ENCODE measurements around the gene F13A1.

F13A1 gene

GRCh38 chr6:6357032-6357431 is 36.6 kb upstream of the F13A1 start:
- DNase-seq (ENCODE audit: low spot score): no peak
- TF ChIP-seq, protein P1, sequence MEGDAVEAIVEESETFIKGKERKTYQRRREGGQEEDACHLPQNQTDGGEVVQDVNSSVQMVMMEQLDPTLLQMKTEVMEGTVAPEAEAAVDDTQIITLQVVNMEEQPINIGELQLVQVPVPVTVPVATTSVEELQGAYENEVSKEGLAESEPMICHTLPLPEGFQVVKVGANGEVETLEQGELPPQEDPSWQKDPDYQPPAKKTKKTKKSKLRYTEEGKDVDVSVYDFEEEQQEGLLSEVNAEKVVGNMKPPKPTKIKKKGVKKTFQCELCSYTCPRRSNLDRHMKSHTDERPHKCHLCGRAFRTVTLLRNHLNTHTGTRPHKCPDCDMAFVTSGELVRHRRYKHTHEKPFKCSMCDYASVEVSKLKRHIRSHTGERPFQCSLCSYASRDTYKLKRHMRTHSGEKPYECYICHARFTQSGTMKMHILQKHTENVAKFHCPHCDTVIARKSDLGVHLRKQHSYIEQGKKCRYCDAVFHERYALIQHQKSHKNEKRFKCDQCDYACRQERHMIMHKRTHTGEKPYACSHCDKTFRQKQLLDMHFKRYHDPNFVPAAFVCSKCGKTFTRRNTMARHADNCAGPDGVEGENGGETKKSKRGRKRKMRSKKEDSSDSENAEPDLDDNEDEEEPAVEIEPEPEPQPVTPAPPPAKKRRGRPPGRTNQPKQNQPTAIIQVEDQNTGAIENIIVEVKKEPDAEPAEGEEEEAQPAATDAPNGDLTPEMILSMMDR (IDR thresholded peaks at IDR 0.05; ENCODE audit: extremely low read depth, missing control alignments): no peak

- TF ChIP-seq, protein P1 (IDR thresholded peaks at IDR 0.05; ENCODE audit: extremely low read depth, missing control alignments): no peak
- DNase-seq (ENCODE audit: low spot score): no peak
Measured at GRCh38 chr6:6352772-6353171, 32.3 kb upstream of the F13A1 start.

DNA sequence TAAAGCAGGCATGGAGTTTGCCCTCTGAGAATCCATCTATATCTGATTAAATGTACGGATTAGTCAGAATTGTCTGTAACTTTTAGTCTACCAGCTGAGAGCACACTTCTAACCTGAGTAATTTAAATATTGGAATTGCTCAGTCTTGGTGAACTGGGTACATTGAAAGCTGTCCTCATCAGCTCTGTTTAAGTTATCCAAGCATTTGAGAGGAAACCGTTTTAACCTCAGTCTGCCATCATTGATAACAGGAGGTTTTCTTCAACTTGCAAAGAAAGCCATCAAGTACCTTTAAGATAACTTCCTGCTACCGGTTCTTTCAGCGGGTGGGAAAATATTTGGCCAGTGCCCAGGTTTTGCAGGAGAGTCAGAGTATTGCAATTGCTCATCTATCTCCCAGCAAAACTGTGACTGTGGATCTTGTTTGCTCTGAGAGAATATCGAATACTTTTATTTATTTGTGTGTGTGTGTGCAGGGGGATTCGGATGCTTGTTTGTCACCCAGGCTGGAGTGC is 31.1 kb upstream of the F13A1 start:
- no peak for DNase-seq (ENCODE audit: low spot score)

GRCh38 chr6:6350696-6351095 is 30.2 kb upstream of the F13A1 start:
- DNase-seq (ENCODE audit: low spot score): no peak
- TF ChIP-seq, protein P1 (IDR thresholded peaks at IDR 0.05; ENCODE audit: extremely low read depth, missing control alignments): no peak

More for the DNA sequence above, 31.1 kb upstream of the F13A1 start:
- TF ChIP-seq, protein P1 (IDR thresholded peaks at IDR 0.05; ENCODE audit: extremely low read depth, missing control alignments): no peak

GRCh38 chr6:6348256-6348655 is 27.8 kb upstream of the F13A1 start:
- DNase-seq (ENCODE audit: low spot score): no peak
- TF ChIP-seq, protein P1 (IDR thresholded peaks at IDR 0.05; ENCODE audit: extremely low read depth, missing control alignments): no peak

- no peak for DNase-seq (ENCODE audit: low spot score)
- TF ChIP-seq, protein P1 (IDR thresholded peaks at IDR 0.05; ENCODE audit: extremely low read depth, missing control alignments): no peak
Measured at GRCh38 chr6:6346427-6347023, 26.1 kb upstream of the F13A1 start.

- no peak for DNase-seq (ENCODE audit: low spot score)
- TF ChIP-seq, protein P1 (IDR thresholded peaks at IDR 0.05; ENCODE audit: extremely low read depth, missing control alignments): no peak
Measured at GRCh38 chr6:6333501-6333900, 13.0 kb upstream of the F13A1 start.
